Erythroblast (primary cell): Measurements from ENCODE around the gene F2RL2.

Experiments used
- GATA1 ChIP-seq: IDR thresholded peaks from 2 replicates; pipeline ENCODE4 v1.6.1; 2011; ENCODE audit warnings: low read depth, mild to moderate bottlenecking, control low read depth, low read length, moderate library complexity
- POLR2A ChIP-seq: IDR thresholded peaks from 2 replicates; pipeline ENCODE4 v1.6.1; 2011; ENCODE audit warnings: mild to moderate bottlenecking, low read length

- TF ChIP-seq POLR2A (no peak), GATA1 (no peak)
Measured at GRCh38 chr5:76580981-76581380, 42.2 kb downstream of the F2RL2 start.
